SU-DHL-6 (cell line): ENCODE data around the gene PWWP2A.

ENCODE experiments used
- H2AFZ ChIP-seq: fragments of 200-600 bp; sonication (generic); 2 replicates; pipeline ENCODE4 v1.6.1; 2014; ENCODE audit warnings: low read depth, mild to moderate bottlenecking, moderate library complexity, mixed read lengths, antibody characterized with exemption, low read length; ENCODE audit not compliant: severe bottlenecking
- H3F3A ChIP-seq: fragments of 200-600 bp; shearing (Covaris generic); 2 replicates; pipeline ENCODE4 v1.6.0; 2016; ENCODE audit warnings: antibody characterized with exemption, mild to moderate bottlenecking; ENCODE audit not compliant: insufficient read depth
- H3K27ac ChIP-seq: fragments of 200-600 bp; sonication (generic); 2 replicates; pipeline ENCODE4 v1.5.1; 2016; ENCODE audit warnings: low read depth, mild to moderate bottlenecking, low read length, moderate library complexity, mixed read lengths
- H3K27me3 ChIP-seq: fragments of 200-600 bp; sonication (generic), shearing (Covaris generic); 2 replicates; pipeline ENCODE4 v1.6.0; 2014; ENCODE audit warnings: mild to moderate bottlenecking, low read length
- H3K36me3 ChIP-seq: fragments of 200-600 bp; sonication (generic); 2 replicates; pipeline ENCODE4 v1.6.1; 2014; ENCODE audit warnings: mild to moderate bottlenecking, low read length, mixed read lengths
- H3K4me2 ChIP-seq: fragments of 300-600, 200-600 bp; shearing (Covaris generic), sonication (generic); 2 replicates; pipeline ENCODE4 v1.6.0; 2014; ENCODE audit warnings: low read length, low read depth, mild to moderate bottlenecking; ENCODE audit not compliant: poor library complexity, severe bottlenecking
- H3K4me3 ChIP-seq: fragments of 200-600 bp; sonication (generic); 2 replicates; pipeline ENCODE4 v1.5.1; 2014; ENCODE audit warnings: antibody characterized with exemption, low read length, mild to moderate bottlenecking, mixed read lengths; ENCODE audit not compliant: insufficient read depth, poor library complexity, severe bottlenecking
- H3K79me2 ChIP-seq: fragments of 200-600 bp; sonication (generic); 2 replicates; pipeline ENCODE4 v1.6.1; 2014; ENCODE audit warnings: mild to moderate bottlenecking, low read length, moderate library complexity; ENCODE audit not compliant: insufficient read depth
- H3K9ac ChIP-seq: fragments of 200-600 bp; sonication (generic); 2 replicates; pipeline ENCODE4 v1.7.0; 2014; ENCODE audit warnings: mild to moderate bottlenecking, low read length
- H3K9me2 ChIP-seq: fragments of 200-600 bp; sonication (generic); replicated peaks from 2 replicates; pipeline ENCODE4 v1.6.1; 2014; ENCODE audit warnings: low read length; ENCODE audit not compliant: insufficient read depth
- H3K9me3 ChIP-seq: fragments of 200-600 bp; sonication (generic); 2 replicates; pipeline ENCODE4 v1.6.1; 2014; ENCODE audit warnings: low read length, mixed read lengths; ENCODE audit not compliant: insufficient read depth
- H4K20me1 ChIP-seq: fragments of 200-600 bp; sonication (generic); 2 replicates; pipeline ENCODE4 v1.6.1; 2014; ENCODE audit warnings: low read depth, mild to moderate bottlenecking, antibody characterized with exemption, low read length, moderate library complexity, mixed read lengths
- CTCF ChIP-seq: fragments of 200-600 bp; sonication (generic); IDR thresholded peaks from one replicate; pipeline ENCODE4 v1.5.1; 2017; ENCODE audit warnings: antibody characterized with exemption, mild to moderate bottlenecking, low read length, moderate library complexity; ENCODE audit not compliant: insufficient read depth, poor library complexity, severe bottlenecking
- EZH2phosphoT487 ChIP-seq: fragments of 200-600 bp; sonication (generic), shearing (Covaris generic); conservative IDR thresholded peaks from 2 replicates; pipeline ENCODE4 v1.6.1; 2018; ENCODE audit warnings: mild to moderate bottlenecking, antibody characterized with exemption, low read length, moderate library complexity, mixed read lengths

Gene PWWP2A

GRCh38 chr5:160096178-160096577 lies 23.1 kb downstream of the PWWP2A start:
- Histone ChIP-seq H3K9me3 (no peaks in the 10 kb centered on the region), H3K4me2 (no peak overlapping the region), H3K79me2 (peaks cover 24% of the 10 kb centered on the region; the same call in 1 of the 2 replicates), H2AFZ (no peak overlapping the region), H3K27ac (no peak overlapping the region), H4K20me1 (no peaks in the 10 kb centered on the region), H3F3A (peaks cover under 1% of the 10 kb centered on the region), H3K4me3 (no peak overlapping the region), H3K27me3 (no peaks in the 10 kb centered on the region), H3K9me2 (no peaks in the 10 kb centered on the region), H3K9ac (no peak overlapping the region), H3K36me3 (peaks cover 18% of the 10 kb centered on the region)
- no peak for TF ChIP-seq EZH2phosphoT487
- TF ChIP-seq CTCF: no peak

- Histone ChIP-seq H3K9me2 (no peaks in the 10 kb centered on the region), H3K27me3 (no peaks in the 10 kb centered on the region), H3K9me3 (no peaks in the 10 kb centered on the region), H3K27ac (no peak overlapping the region), H3K9ac (no peak overlapping the region), H3K79me2 (peaks cover 16% of the 10 kb centered on the region; the same call in 1 of the 2 replicates), H3K36me3 (peaks cover 20% of the 10 kb centered on the region), H2AFZ (no peak overlapping the region), H3K4me3 (no peak overlapping the region), H3F3A (peaks cover 5% of the 10 kb centered on the region), H4K20me1 (no peaks in the 10 kb centered on the region), H3K4me2 (no peak overlapping the region)
- TF ChIP-seq CTCF (no peak), EZH2phosphoT487 (no peak)
Measured at GRCh38 chr5:160092960-160093707, 26.1 kb downstream of the PWWP2A start.

GRCh38 chr5:160092514-160092913 lies 26.7 kb downstream of the PWWP2A start:
- Histone ChIP-seq H3K27ac (no peak overlapping the region), H3K9me3 (no peaks in the 10 kb centered on the region), H3K79me2 (peaks cover 12% of the 10 kb centered on the region; the same call in 1 of the 2 replicates), H3K4me2 (no peak overlapping the region), H2AFZ (no peak overlapping the region), H3K36me3 (peaks cover 20% of the 10 kb centered on the region), H3K9ac (no peak overlapping the region), H4K20me1 (no peaks in the 10 kb centered on the region), H3K4me3 (no peak overlapping the region), H3F3A (peaks cover 5% of the 10 kb centered on the region; the same call in 1 of the 2 replicates), H3K9me2 (no peaks in the 10 kb centered on the region), H3K27me3 (no peaks in the 10 kb centered on the region)
- no peak for TF ChIP-seq EZH2phosphoT487
- TF ChIP-seq CTCF: no peak
